RWPE2 (cell line): ENCODE data around the gene ANXA3.

Source experiments
- ATAC-seq: fragments of 200-7000 bp; cut with Tn5 transposase; 3 replicates; pipeline ENCODE4 v1.9.1; 2021; ENCODE audit warnings: low read depth
- DNase-seq: peaks from one replicate; pipeline ENCODE4 v3.0.0-alpha.2; 2020; ENCODE audit warnings: low spot score
- H3K27ac ChIP-seq: fragments of 450-650 bp; 2 replicates; pipeline ENCODE4 v1.5.1; 2017; ENCODE audit warnings: mild to moderate bottlenecking; ENCODE audit not compliant: poor library complexity, severe bottlenecking
- H3K27me3 ChIP-seq: fragments of 250-450 bp; sonication (Bioruptor Pico); 2 replicates; pipeline ENCODE4 v1.5.1; 2021; ENCODE audit warnings: mild to moderate bottlenecking, moderate library complexity; ENCODE audit not compliant: insufficient read depth, poor library complexity, severe bottlenecking
- H3K36me3 ChIP-seq: fragments of 250-450 bp; sonication (Bioruptor Pico); 2 replicates; pipeline ENCODE4 v1.5.1; 2020; ENCODE audit warnings: low read depth, mild to moderate bottlenecking, moderate library complexity
- H3K4me1 ChIP-seq: fragments of 250-450 bp; sonication (Bioruptor Pico); 2 replicates; pipeline ENCODE4 v1.5.1; 2021; ENCODE audit warnings: mild to moderate bottlenecking, moderate library complexity; ENCODE audit not compliant: insufficient read depth, poor library complexity, severe bottlenecking
- H3K4me3 ChIP-seq: fragments of 250-450 bp; sonication (Bioruptor Pico); 2 replicates; pipeline ENCODE4 v1.5.1; 2021; ENCODE audit warnings: mild to moderate bottlenecking, moderate library complexity; ENCODE audit not compliant: severe bottlenecking
- H3K9me3 ChIP-seq: fragments of 250-450 bp; sonication (Bioruptor Pico); 2 replicates; pipeline ENCODE4 v1.5.1; 2021; ENCODE audit warnings: mild to moderate bottlenecking, moderate library complexity; ENCODE audit not compliant: severe bottlenecking
- CTCF ChIP-seq: fragments of 450-650 bp; IDR thresholded peaks from one replicate; pipeline ENCODE4 v1.5.1; 2017; ENCODE audit warnings: mild to moderate bottlenecking, moderate library complexity; ENCODE audit not compliant: poor library complexity, severe bottlenecking

The ANXA3 gene

GRCh38 chr4:78644063-78644691, 92.6 kb downstream of the ANXA3 start:
- DNase-seq, result no peak
- H3K4me3 ChIP-seq, result no peak overlapping the region
- no peak for ATAC-seq
- peak overlapping the region; percentile 99 for H3K27ac ChIP-seq
- H3K4me1 ChIP-seq, result peaks cover 28% of the 10 kb centered on the region
- no peaks in the 10 kb centered on the region for H3K9me3 ChIP-seq
- TF ChIP-seq CTCF, result no peak
- H3K36me3 ChIP-seq, result no peaks in the 10 kb centered on the region
- no peaks in the 10 kb centered on the region for H3K27me3 ChIP-seq

GRCh38 chr4:78644744-78645330, 93.3 kb downstream of the ANXA3 start:
- H3K4me3 ChIP-seq, result no peak overlapping the region
- ATAC-seq, result peak; percentile 68
- peaks cover 32% of the 10 kb centered on the region for H3K4me1 ChIP-seq
- TF ChIP-seq CTCF, result peak; percentile 93
- DNase-seq, result no peak
- H3K27ac ChIP-seq, result peak overlapping the region; percentile 99
- H3K36me3 ChIP-seq, result no peaks in the 10 kb centered on the region
- no peaks in the 10 kb centered on the region for H3K27me3 ChIP-seq
- no peaks in the 10 kb centered on the region for H3K9me3 ChIP-seq

GRCh38 chr4:78645853-78646757, 94.5 kb downstream of the ANXA3 start:
- H3K9me3 ChIP-seq, result no peaks in the 10 kb centered on the region
- no peaks in the 10 kb centered on the region for H3K27me3 ChIP-seq
- H3K27ac ChIP-seq, result peak overlapping the region; percentile 99
- no peak overlapping the region for H3K4me3 ChIP-seq
- peak; percentile 67 for ATAC-seq
- DNase-seq, result peak; percentile 76
- TF ChIP-seq CTCF, result no peak
- H3K36me3 ChIP-seq, result no peaks in the 10 kb centered on the region
- H3K4me1 ChIP-seq, result peaks cover 44% of the 10 kb centered on the region

GRCh38 chr4:78647272-78647671, 95.7 kb downstream of the ANXA3 start:
- peaks cover 48% of the 10 kb centered on the region for H3K4me1 ChIP-seq
- peak overlapping the region; percentile 99 for H3K27ac ChIP-seq
- no peaks in the 10 kb centered on the region for H3K27me3 ChIP-seq
- no peak for ATAC-seq
- TF ChIP-seq CTCF, result no peak
- H3K4me3 ChIP-seq, result no peak overlapping the region
- DNase-seq, result no peak
- no peaks in the 10 kb centered on the region for H3K36me3 ChIP-seq
- H3K9me3 ChIP-seq, result no peaks in the 10 kb centered on the region
